Measurements from ENCODE around the gene CRISPLD2.

- no peak for TF ChIP-seq EZH2phosphoT487 (IDR thresholded peaks at IDR 0.05; ENCODE audit: low read depth)
- TF ChIP-seq, protein P1, sequence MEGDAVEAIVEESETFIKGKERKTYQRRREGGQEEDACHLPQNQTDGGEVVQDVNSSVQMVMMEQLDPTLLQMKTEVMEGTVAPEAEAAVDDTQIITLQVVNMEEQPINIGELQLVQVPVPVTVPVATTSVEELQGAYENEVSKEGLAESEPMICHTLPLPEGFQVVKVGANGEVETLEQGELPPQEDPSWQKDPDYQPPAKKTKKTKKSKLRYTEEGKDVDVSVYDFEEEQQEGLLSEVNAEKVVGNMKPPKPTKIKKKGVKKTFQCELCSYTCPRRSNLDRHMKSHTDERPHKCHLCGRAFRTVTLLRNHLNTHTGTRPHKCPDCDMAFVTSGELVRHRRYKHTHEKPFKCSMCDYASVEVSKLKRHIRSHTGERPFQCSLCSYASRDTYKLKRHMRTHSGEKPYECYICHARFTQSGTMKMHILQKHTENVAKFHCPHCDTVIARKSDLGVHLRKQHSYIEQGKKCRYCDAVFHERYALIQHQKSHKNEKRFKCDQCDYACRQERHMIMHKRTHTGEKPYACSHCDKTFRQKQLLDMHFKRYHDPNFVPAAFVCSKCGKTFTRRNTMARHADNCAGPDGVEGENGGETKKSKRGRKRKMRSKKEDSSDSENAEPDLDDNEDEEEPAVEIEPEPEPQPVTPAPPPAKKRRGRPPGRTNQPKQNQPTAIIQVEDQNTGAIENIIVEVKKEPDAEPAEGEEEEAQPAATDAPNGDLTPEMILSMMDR (IDR thresholded peaks at IDR 0.05; ENCODE audit: low read depth, low read length): no peak
Observed at GRCh38 chr16:84929421-84930297, 109.9 kb downstream of the CRISPLD2 start.

All from OCI-LY3 (cell line).